Lower lobe of right lung (tissue), 2 donors: ENCODE measurements around the gene NDNF. TPM values are rescaled to one million over a fixed set of nuclear protein-coding genes. Genes with fewer than 3 reads are reported as not detected.

Experiments used
- ATAC-seq, 2 donors: fragments of 200-7000 bp; cut with Tn5 transposase; one replicate each; pipeline ENCODE4 v1.9.1; 2020 to 2022; ENCODE audit warnings: mild to moderate bottlenecking in 2 of 2, moderate library complexity in 2 of 2
- DNase-seq: peaks from one replicate; pipeline ENCODE4 v3.0.0-alpha.2; 2020
- H3K27ac ChIP-seq: fragments of 200-600 bp; one replicate; pipeline ENCODE4 v1.8.0; 2022
- H3K27me3 ChIP-seq: fragments of 200-600 bp; one replicate; pipeline ENCODE4 v1.8.0; 2022; ENCODE audit warnings: low read depth
- H3K36me3 ChIP-seq: fragments of 200-600 bp; one replicate; pipeline ENCODE4 v1.8.0; 2022; ENCODE audit warnings: mild to moderate bottlenecking
- H3K4me1 ChIP-seq: fragments of 200-600 bp; one replicate; pipeline ENCODE4 v1.8.0; 2022
- H3K4me3 ChIP-seq: fragments of 200-600 bp; one replicate; pipeline ENCODE4 v1.8.0; 2022; ENCODE audit warnings: mild to moderate bottlenecking
- H3K9me3 ChIP-seq: fragments of 200-600 bp; one replicate; pipeline ENCODE4 v1.8.0; 2022
- CTCF ChIP-seq: fragments of 200-600 bp; IDR thresholded peaks from one replicate; pipeline ENCODE4 v1.8.0; 2022; ENCODE audit warnings: antibody characterized with exemption, mild to moderate bottlenecking
- intact Hi-C: fragments of 100-400 bp; cut with DNase I; formaldehyde crosslinking; loops from one replicate; pipeline ENCODE4 v1.11.0; 2022
- total RNA-seq: library from RNA; stranded (reverse); fragmentation: NEBNext Ultra II Directional; extraction: Animal tissue kit (Norgen Biotek cat#: 25700); gene quantifications from one replicate; pipeline ENCODE4 v1.2.1, GENCODE V29; 2021
- donor health status: DM: no; HTN: yes; CAD: no; lungs with severe emphysema.

NDNF gene
- total RNA-seq, 1 donor from 2014 or later, result 108 TPM

GRCh38 chr4:121071640-121072223 is 603 bp downstream of the NDNF start:
- Histone ChIP-seq H3K27ac (peak overlapping the region; percentile 81), H3K36me3 (no peaks in the 10 kb centered on the region), H3K27me3 (peaks cover 19% of the 10 kb centered on the region), H3K9me3 (no peaks in the 10 kb centered on the region), H3K4me3 (peak overlapping the region; percentile 68), H3K4me1 (peaks cover 5% of the 10 kb centered on the region)
- no peak for ATAC-seq
- no peak for TF ChIP-seq CTCF
- DNase-seq, result no peak
- intact Hi-C loops, result no loop called here

- peak overlapping the region; percentile 81 for H3K27ac ChIP-seq
- intact Hi-C loops, result no loop called here
- H3K4me3 ChIP-seq, result peak overlapping the region; percentile 68
- H3K9me3 ChIP-seq, result no peaks in the 10 kb centered on the region
- TF ChIP-seq CTCF, result peak; percentile 28
- peaks cover 10% of the 10 kb centered on the region for H3K4me1 ChIP-seq
- DNase-seq (peak; percentile 71), ATAC-seq (peak; percentile 54 to 73)
- H3K36me3 ChIP-seq, result no peaks in the 10 kb centered on the region
- peaks cover 19% of the 10 kb centered on the region for H3K27me3 ChIP-seq
Observed at GRCh38 chr4:121070696-121071639, 1.4 kb downstream of the NDNF start.

GRCh38 chr4:121070274-121070673 is 2.1 kb downstream of the NDNF start:
- TF ChIP-seq CTCF, result no peak
- Histone ChIP-seq H3K36me3 (no peaks in the 10 kb centered on the region), H3K27ac (peak overlapping the region; percentile 81), H3K9me3 (no peaks in the 10 kb centered on the region), H3K4me1 (peaks cover 10% of the 10 kb centered on the region), H3K27me3 (peaks cover 19% of the 10 kb centered on the region), H3K4me3 (peak overlapping the region; percentile 68)
- ATAC-seq (peak in 1 of 2 donors; percentile 20), DNase-seq (no peak)
- intact Hi-C loops, result no loop called here

- Histone ChIP-seq H3K36me3 (no peaks in the 10 kb centered on the region), H3K4me1 (peaks cover 15% of the 10 kb centered on the region), H3K4me3 (peak overlapping the region; percentile 68), H3K27ac (peak overlapping the region; percentile 81), H3K27me3 (peaks cover 19% of the 10 kb centered on the region), H3K9me3 (no peaks in the 10 kb centered on the region)
- TF ChIP-seq CTCF, result no peak
- intact Hi-C loops, result loop anchor here (10.0 kb wide), 1 partner anchor 145 kb away; the partner anchor contains the start of gene PRDM5
- DNase-seq (no peak), ATAC-seq (no peak)
Observed at GRCh38 chr4:121069430-121069829, 2.9 kb downstream of the NDNF start.

GRCh38 chr4:121064482-121064881 is 7.9 kb downstream of the NDNF start:
- no peak overlapping the region for H3K4me3 ChIP-seq
- H3K36me3 ChIP-seq, result no peaks in the 10 kb centered on the region
- peaks cover 35% of the 10 kb centered on the region for H3K4me1 ChIP-seq
- intact Hi-C loops, result loop anchor here (10.0 kb wide), 1 partner anchor 140 kb away; the partner anchor contains the start of gene PRDM5
- no peak for ATAC-seq
- H3K9me3 ChIP-seq, result no peaks in the 10 kb centered on the region
- H3K27me3 ChIP-seq, result peaks cover 4% of the 10 kb centered on the region
- peak overlapping the region; percentile 39 for H3K27ac ChIP-seq
- no peak for DNase-seq
- no peak for TF ChIP-seq CTCF
